Measurements from ENCODE around the gene GLIS2.

DNA sequence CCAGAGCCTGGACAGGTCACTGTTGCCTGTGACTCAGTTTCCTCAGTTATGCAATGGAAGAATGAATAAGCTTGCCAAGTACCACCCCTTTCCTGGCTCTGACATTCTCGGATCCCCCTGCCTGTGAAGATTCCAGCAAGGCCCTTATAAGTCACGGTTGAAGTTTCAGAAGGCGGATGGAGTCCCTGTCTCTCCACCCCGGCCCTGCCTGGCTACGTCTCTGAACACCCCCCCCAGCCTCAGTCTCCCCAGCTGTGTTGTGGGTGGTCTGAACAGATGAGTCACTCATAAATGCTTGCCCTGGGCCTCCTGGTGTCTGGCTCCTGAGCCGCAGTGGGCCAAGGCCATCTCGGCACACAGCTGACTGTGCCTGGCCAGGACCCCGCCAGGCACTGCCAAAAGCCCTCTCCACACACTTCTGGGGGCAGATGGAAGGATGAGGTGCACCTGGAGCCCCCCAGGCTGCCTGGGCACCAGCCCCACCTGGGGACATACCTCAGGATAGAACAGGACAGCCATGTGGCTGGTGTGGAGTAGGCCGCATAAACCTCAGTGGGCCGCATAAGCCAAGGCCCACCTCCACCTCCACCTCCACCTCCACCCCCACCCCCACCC, 71.2 kb downstream of the GLIS2 start:
- TF ChIP-seq POLR2A (IDR thresholded peaks at IDR 0.05), result no peak
- TF ChIP-seq, protein P1, sequence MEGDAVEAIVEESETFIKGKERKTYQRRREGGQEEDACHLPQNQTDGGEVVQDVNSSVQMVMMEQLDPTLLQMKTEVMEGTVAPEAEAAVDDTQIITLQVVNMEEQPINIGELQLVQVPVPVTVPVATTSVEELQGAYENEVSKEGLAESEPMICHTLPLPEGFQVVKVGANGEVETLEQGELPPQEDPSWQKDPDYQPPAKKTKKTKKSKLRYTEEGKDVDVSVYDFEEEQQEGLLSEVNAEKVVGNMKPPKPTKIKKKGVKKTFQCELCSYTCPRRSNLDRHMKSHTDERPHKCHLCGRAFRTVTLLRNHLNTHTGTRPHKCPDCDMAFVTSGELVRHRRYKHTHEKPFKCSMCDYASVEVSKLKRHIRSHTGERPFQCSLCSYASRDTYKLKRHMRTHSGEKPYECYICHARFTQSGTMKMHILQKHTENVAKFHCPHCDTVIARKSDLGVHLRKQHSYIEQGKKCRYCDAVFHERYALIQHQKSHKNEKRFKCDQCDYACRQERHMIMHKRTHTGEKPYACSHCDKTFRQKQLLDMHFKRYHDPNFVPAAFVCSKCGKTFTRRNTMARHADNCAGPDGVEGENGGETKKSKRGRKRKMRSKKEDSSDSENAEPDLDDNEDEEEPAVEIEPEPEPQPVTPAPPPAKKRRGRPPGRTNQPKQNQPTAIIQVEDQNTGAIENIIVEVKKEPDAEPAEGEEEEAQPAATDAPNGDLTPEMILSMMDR (IDR thresholded peaks at IDR 0.05), result no peak

Measured in testis (tissue), 2 donors.